ENCODE results near the gene SHF. TPM values are rescaled to one million over a fixed set of nuclear protein-coding genes. Genes with fewer than 3 reads are reported as not detected.
A peak's percentile ranks its signal among the peaks of the same experiment; 100 is the strongest.
"Not testable (repeated sequence)": the region's sequence is repeated elsewhere in the genome, so short reads cannot be mapped to it uniquely, and the experiment has no call there.

SHF gene
- 1 to 10 TPM; 2.0 to 2.8 TPM for total RNA-seq
- total RNA-seq: 2.4 to 5.8 reads per million in 2 donors

- H3K4me3 Mint-ChIP-seq: peak within 1 kb of the TSS; percentile 99
- peaks cover 12% of the 10 kb centered on the region for H3K27me3 Mint-ChIP-seq
- H3K27ac Mint-ChIP-seq: peak within 1 kb of the TSS; percentile 88
- H3K36me3 Mint-ChIP-seq (ENCODE audit: low read depth): peaks cover 2% of the 10 kb centered on the region
- H3K4me1 Mint-ChIP-seq: peaks cover 18% of the 10 kb centered on the region
- no peaks in the 10 kb centered on the region for H3K9me3 ChIP-seq (ENCODE audit: control insufficient read depth, low read length, poor library complexity, severe bottlenecking)
- ATAC-seq (peak; percentile 74), DNase-seq (peak in 2 of 3 donors; percentile 50 to 63)
Measured at GRCh38 chr15:45187894-45188830, at the start of gene SHF. Gene SHF, minus strand, starts transcription at chr15:45187966. Its CDS starts 15 bp downstream, at chr15:45187951.

GRCh38 chr15:45236806-45237205 lies 49.0 kb upstream of the SHF start:
- H3K4me1 Mint-ChIP-seq; H3K27me3 Mint-ChIP-seq; H3K27ac Mint-ChIP-seq; H3K36me3 Mint-ChIP-seq (ENCODE audit: low read depth); H3K4me3 Mint-ChIP-seq; ATAC-seq; DNase-seq; H3K9me3 ChIP-seq (ENCODE audit: control insufficient read depth, low read length, poor library complexity, severe bottlenecking): not testable (repeated sequence)

- no peak for ATAC-seq
- no peak overlapping the region for H3K27ac Mint-ChIP-seq
- H3K36me3 Mint-ChIP-seq (ENCODE audit: low read depth): no peaks in the 10 kb centered on the region
- H3K27me3 Mint-ChIP-seq: peaks cover 6% of the 10 kb centered on the region
- H3K4me3 Mint-ChIP-seq: no peak overlapping the region
- H3K9me3 ChIP-seq (ENCODE audit: control insufficient read depth, low read length, poor library complexity, severe bottlenecking): peaks cover 2% of the 10 kb centered on the region
- no peak for DNase-seq
- no peaks in the 10 kb centered on the region for H3K4me1 Mint-ChIP-seq
Measured at GRCh38 chr15:45234562-45235235, 46.9 kb upstream of the SHF start.

- DNase-seq: no peak
- Mint-ChIP-seq H3K27me3 (peaks cover 14% of the 10 kb centered on the region), H3K27ac (no peak overlapping the region), H3K4me1 (peaks cover 2% of the 10 kb centered on the region), H3K36me3 (ENCODE audit: low read depth) (peaks cover 2% of the 10 kb centered on the region), H3K4me3 (no peak overlapping the region)
- ATAC-seq: no peak
- peaks cover 2% of the 10 kb centered on the region for H3K9me3 ChIP-seq (ENCODE audit: control insufficient read depth, low read length, poor library complexity, severe bottlenecking)
Measured at GRCh38 chr15:45231864-45232562, 44.2 kb upstream of the SHF start.

GRCh38 chr15:45231132-45231531 lies 43.4 kb upstream of the SHF start:
- Mint-ChIP-seq H3K27ac (no peak overlapping the region), H3K27me3 (peaks cover 22% of the 10 kb centered on the region), H3K4me1 (peaks cover 2% of the 10 kb centered on the region), H3K36me3 (ENCODE audit: low read depth) (peaks cover 2% of the 10 kb centered on the region), H3K4me3 (no peak overlapping the region)
- ATAC-seq: no peak
- H3K9me3 ChIP-seq (ENCODE audit: control insufficient read depth, low read length, poor library complexity, severe bottlenecking): peaks cover 2% of the 10 kb centered on the region
- DNase-seq: no peak

GRCh38 chr15:45230245-45230965 lies 42.6 kb upstream of the SHF start:
- Mint-ChIP-seq H3K36me3 (ENCODE audit: low read depth) (peaks cover 2% of the 10 kb centered on the region), H3K4me3 (no peak overlapping the region), H3K27me3 (peaks cover 29% of the 10 kb centered on the region), H3K4me1 (peaks cover 2% of the 10 kb centered on the region), H3K27ac (no peak overlapping the region)
- DNase-seq (no peak), ATAC-seq (no peak)
- peaks cover 2% of the 10 kb centered on the region for H3K9me3 ChIP-seq (ENCODE audit: control insufficient read depth, low read length, poor library complexity, severe bottlenecking)

- Mint-ChIP-seq H3K27ac (no peak overlapping the region), H3K36me3 (ENCODE audit: low read depth) (peaks cover 2% of the 10 kb centered on the region), H3K4me3 (no peak overlapping the region), H3K27me3 (peaks cover 42% of the 10 kb centered on the region), H3K4me1 (peaks cover 2% of the 10 kb centered on the region)
- ATAC-seq (no peak), DNase-seq (no peak)
- H3K9me3 ChIP-seq (ENCODE audit: control insufficient read depth, low read length, poor library complexity, severe bottlenecking): peaks cover 2% of the 10 kb centered on the region
Measured at GRCh38 chr15:45228931-45229330, 41.2 kb upstream of the SHF start.

GRCh38 chr15:45225506-45226273 lies 37.9 kb upstream of the SHF start:
- Mint-ChIP-seq H3K36me3 (ENCODE audit: low read depth) (peaks cover 2% of the 10 kb centered on the region), H3K27me3 (peaks cover 66% of the 10 kb centered on the region), H3K4me1 (peaks cover 2% of the 10 kb centered on the region), H3K27ac (no peak overlapping the region), H3K4me3 (no peak overlapping the region)
- no peaks in the 10 kb centered on the region for H3K9me3 ChIP-seq (ENCODE audit: control insufficient read depth, low read length, poor library complexity, severe bottlenecking)
- DNase-seq (no peak), ATAC-seq (no peak)

GRCh38 chr15:45224621-45225217 lies 37.0 kb upstream of the SHF start:
- Mint-ChIP-seq H3K36me3 (ENCODE audit: low read depth) (peaks cover 2% of the 10 kb centered on the region), H3K4me1 (peaks cover 2% of the 10 kb centered on the region), H3K4me3 (no peak overlapping the region), H3K27me3 (peaks cover 76% of the 10 kb centered on the region), H3K27ac (no peak overlapping the region)
- no peaks in the 10 kb centered on the region for H3K9me3 ChIP-seq (ENCODE audit: control insufficient read depth, low read length, poor library complexity, severe bottlenecking)
- DNase-seq (no peak), ATAC-seq (no peak)

- ATAC-seq (no peak), DNase-seq (no peak)
- no peaks in the 10 kb centered on the region for H3K36me3 Mint-ChIP-seq (ENCODE audit: low read depth)
- no peak overlapping the region for H3K27ac Mint-ChIP-seq
- no peaks in the 10 kb centered on the region for H3K9me3 ChIP-seq (ENCODE audit: control insufficient read depth, low read length, poor library complexity, severe bottlenecking)
- no peaks in the 10 kb centered on the region for H3K4me1 Mint-ChIP-seq
- peaks cover 69% of the 10 kb centered on the region for H3K27me3 Mint-ChIP-seq
- no peak overlapping the region for H3K4me3 Mint-ChIP-seq
Measured at GRCh38 chr15:45221967-45222366, 34.2 kb upstream of the SHF start.

GRCh38 chr15:45221053-45221599 lies 33.4 kb upstream of the SHF start:
- Mint-ChIP-seq H3K27me3 (peaks cover 61% of the 10 kb centered on the region), H3K36me3 (ENCODE audit: low read depth) (no peaks in the 10 kb centered on the region), H3K4me1 (no peaks in the 10 kb centered on the region), H3K4me3 (no peak overlapping the region), H3K27ac (no peak overlapping the region)
- no peaks in the 10 kb centered on the region for H3K9me3 ChIP-seq (ENCODE audit: control insufficient read depth, low read length, poor library complexity, severe bottlenecking)
- no peak for DNase-seq
- no peak for ATAC-seq
